Upper lobe of left lung (tissue), 6 donors: ENCODE results near the gene MON2. TPM values are rescaled to one million over a fixed set of nuclear protein-coding genes. Genes with fewer than 3 reads are reported as not detected.
A peak's percentile ranks its signal among the peaks of the same experiment; 100 is the strongest.

Experiments
- ATAC-seq, 2 donors: fragments of 200-7000 bp; cut with Tn5 transposase; one replicate each; pipeline ENCODE4 v1.9.1; 2022; ENCODE audit warnings: mild to moderate bottlenecking in 2 of 2, moderate library complexity in 2 of 2; ENCODE audit not compliant: low FRiP score in 2 of 2
- DNase-seq, 2 donors: peaks; one replicate each; pipeline ENCODE4 v3.0.0-alpha.2; 2019 to 2020
- H3K27ac ChIP-seq, 4 donors: fragments of 200-600 bp; sonication (generic); one replicate each; pipeline ENCODE4 v1.5.1; 2016 to 2019
- H3K27me3 ChIP-seq, 4 donors: fragments of 200-600 bp; sonication (generic); one replicate each; pipeline ENCODE4 v1.5.1; 2017 to 2019
- H3K36me3 ChIP-seq, 4 donors: fragments of 200-600 bp; sonication (generic); one replicate each; pipeline ENCODE4 v1.5.1; 2016 to 2019
- H3K4me1 ChIP-seq, 4 donors: fragments of 200-600 bp; sonication (generic); one replicate each; pipeline ENCODE4 v1.5.1; 2018 to 2019
- H3K4me3 ChIP-seq, 4 donors: fragments of 200-600 bp; sonication (generic); one replicate each; pipeline ENCODE4 v1.5.1; 2017 to 2019; ENCODE audit warnings: mild to moderate bottlenecking in 2 of 4, moderate library complexity in 1 of 4
- H3K9me3 ChIP-seq, 4 donors: fragments of 200-600 bp; sonication (generic); one replicate each; pipeline ENCODE4 v1.5.1; 2018 to 2019
- CTCF ChIP-seq, 6 experiments: fragments of 450-650 bp in 4 of 6; fragments of 200-600 bp in 2 of 6; sonication (generic) in 2 of 6; IDR thresholded peaks; one replicate each; pipeline ENCODE4 v1.5.1; 2016 to 2019; ENCODE audit warnings: antibody characterized with exemption in 6 of 6
- EP300 ChIP-seq, 4 donors: sonication (generic); formaldehyde crosslinking; IDR thresholded peaks; one replicate each; pipeline ENCODE4 v1.5.1; 2017; ENCODE audit warnings: antibody characterized with exemption in 4 of 4, control low read depth in 2 of 4
- POLR2A ChIP-seq, 4 donors: fragments of 450-650 bp; IDR thresholded peaks; one replicate each; pipeline ENCODE4 v1.5.1; 2016 to 2017; ENCODE audit warnings: antibody characterized with exemption in 4 of 4, mild to moderate bottlenecking in 2 of 4
- POLR2AphosphoS5 ChIP-seq, 2 donors: sonication (generic); formaldehyde crosslinking; IDR thresholded peaks; one replicate each; pipeline ENCODE4 v1.5.1; 2017; ENCODE audit warnings: antibody characterized with exemption in 2 of 2
- WGBS, 2 donors: methylation state at CpG; one replicate each; pipeline ENCODE4 v1.1.5; 2017 to 2018; 5-methylcytosine and 5-hydroxymethylcytosine counted together
- total RNA-seq, 6 donors: library from RNA; depleted of rRNA in 4 of 6; stranded (reverse); fragments of >200 nt in 4 of 6; gene quantifications; one replicate each; pipeline versions ENCODE4 v1.1.0 to v1.2.1, GENCODE V29; 2016 to 2021
- donor health status: DM: no; HTN: no; CAD: no; lungs with moderate emphysema.
- donor health status: DM: no; HTN: yes; CAD: no; lungs with severe emphysema.

The MON2 gene
- total RNA-seq, 6 donors from 2014 or later: 43.5 to 129 (median 64.2) TPM

GRCh38 chr12:62632411-62632918 is 165.8 kb downstream of the MON2 start:
- peak; percentile 35 to 44 for ATAC-seq
- H3K27ac ChIP-seq: peak overlapping the region in 2 of 4 donors; percentile 70 to 77
- H3K27me3 ChIP-seq: no peaks in the 10 kb centered on the region
- no peaks in the 10 kb centered on the region for H3K36me3 ChIP-seq
- H3K9me3 ChIP-seq: no peaks in the 10 kb centered on the region
- peaks cover 7 to 17% (median 15%) of the 10 kb centered on the region in 4 donors for H3K4me1 ChIP-seq
- TF ChIP-seq EP300 (IDR thresholded peaks at IDR 0.05) (no peak), POLR2A (IDR thresholded peaks at IDR 0.05) (no peak), CTCF (IDR thresholded peaks at IDR 0.05) (no peak), POLR2AphosphoS5 (IDR thresholded peaks at IDR 0.05) (no peak)
- H3K4me3 ChIP-seq: peak overlapping the region; percentile 40 to 65 (median 56)
- DNase-seq: peak; percentile 41 to 87
- WGBS, 2 donors: 10 to 12% methylated on average over 8 to 22 of the region's 22 CpGs

GRCh38 chr12:62635649-62636048 is 169.0 kb downstream of the MON2 start:
- Histone ChIP-seq H3K4me1 (peaks cover 7 to 17% (median 15%) of the 10 kb centered on the region in 4 donors), H3K27ac (no peak overlapping the region), H3K27me3 (no peaks in the 10 kb centered on the region), H3K36me3 (no peaks in the 10 kb centered on the region), H3K4me3 (no peak overlapping the region), H3K9me3 (no peaks in the 10 kb centered on the region)
- WGBS, 2 donors: 90% methylated on average over 1 of the region's 1 CpG
- TF ChIP-seq CTCF (IDR thresholded peaks at IDR 0.05): no peak
- no peak for TF ChIP-seq EP300 (IDR thresholded peaks at IDR 0.05)
- no peak for TF ChIP-seq POLR2AphosphoS5 (IDR thresholded peaks at IDR 0.05)
- TF ChIP-seq POLR2A (IDR thresholded peaks at IDR 0.05): no peak
- no peak for DNase-seq
- no peak for ATAC-seq

GRCh38 chr12:62637679-62638078 is 171.1 kb downstream of the MON2 start:
- WGBS, 2 donors: 76 to 78% methylated on average over 4 to 5 of the region's 5 CpGs
- no peaks in the 10 kb centered on the region for H3K27me3 ChIP-seq
- peaks cover under 1 to 3% (median 2%) of the 10 kb centered on the region in 4 donors for H3K4me1 ChIP-seq
- H3K27ac ChIP-seq: peak overlapping the region in 1 of 4 donors; percentile 27
- H3K9me3 ChIP-seq: no peaks in the 10 kb centered on the region
- no peak overlapping the region for H3K4me3 ChIP-seq
- DNase-seq (peak in 1 of 2 donors; percentile 35), ATAC-seq (no peak)
- no peak for TF ChIP-seq EP300 (IDR thresholded peaks at IDR 0.05)
- TF ChIP-seq CTCF (IDR thresholded peaks at IDR 0.05): no peak
- TF ChIP-seq POLR2A (IDR thresholded peaks at IDR 0.05): no peak
- TF ChIP-seq POLR2AphosphoS5 (IDR thresholded peaks at IDR 0.05): no peak
- no peaks in the 10 kb centered on the region for H3K36me3 ChIP-seq

GRCh38 chr12:62640910-62641448 is 174.4 kb downstream of the MON2 start:
- WGBS, 2 donors: 72 to 75% methylated on average over 4 of the region's 4 CpGs
- Histone ChIP-seq H3K9me3 (no peaks in the 10 kb centered on the region), H3K27ac (no peak overlapping the region), H3K36me3 (no peaks in the 10 kb centered on the region), H3K27me3 (no peaks in the 10 kb centered on the region), H3K4me3 (no peak overlapping the region), H3K4me1 (no peaks in the 10 kb centered on the region)
- no peak for DNase-seq
- TF ChIP-seq CTCF (IDR thresholded peaks at IDR 0.05) (no peak), POLR2AphosphoS5 (IDR thresholded peaks at IDR 0.05) (no peak), EP300 (IDR thresholded peaks at IDR 0.05) (no peak), POLR2A (IDR thresholded peaks at IDR 0.05) (no peak)
- no peak for ATAC-seq

GRCh38 chr12:62642486-62642885 is 175.9 kb downstream of the MON2 start:
- TF ChIP-seq POLR2AphosphoS5 (IDR thresholded peaks at IDR 0.05) (no peak), POLR2A (IDR thresholded peaks at IDR 0.05) (no peak), CTCF (IDR thresholded peaks at IDR 0.05) (no peak), EP300 (IDR thresholded peaks at IDR 0.05) (no peak)
- no peak for DNase-seq
- Histone ChIP-seq H3K4me3 (no peak overlapping the region), H3K27me3 (no peaks in the 10 kb centered on the region), H3K9me3 (no peaks in the 10 kb centered on the region), H3K4me1 (peaks cover 0 to 2% (median 0%) of the 10 kb centered on the region in 4 donors), H3K36me3 (no peaks in the 10 kb centered on the region), H3K27ac (no peak overlapping the region)
- 78 to 88% methylated on average over 2 of the region's 2 CpGs for WGBS, 2 donors
- no peak for ATAC-seq
